Measurements from ENCODE around the gene IL11. TPM values are rescaled to one million over a fixed set of nuclear protein-coding genes. Genes with fewer than 3 reads are reported as not detected.
A peak's percentile ranks its signal among the peaks of the same experiment; 100 is the strongest.

Gene IL11
- total and polyA plus RNA-seq, 4 experiments from 2014 or later = 0.32 to 0.47 TPM; not detected in 2

GRCh38 chr19:55365245-55365644 is 5.0 kb downstream of the IL11 start:
- H3K27me3 ChIP-seq (ENCODE audit: insufficient read depth, low read length) = peaks cover 10% of the 10 kb centered on the region
- intact Hi-C loops (cut with micrococcal nuclease) = no loop called here
- ChIA-PET CTCF (ENCODE audit: partially characterized antibody) (no interaction called here), POLR2A (ENCODE audit: partially characterized antibody) (no interaction called here)
- H3K36me3 ChIP-seq (ENCODE audit: insufficient read depth, low read length) = no peaks in the 10 kb centered on the region
- no peaks in the 10 kb centered on the region for H3K36me3 Mint-ChIP-seq
- no peak overlapping the region for H3K4me3 ChIP-seq (ENCODE audit: low read length in 2 of 2)
- H3K27ac ChIP-seq (ENCODE audit: low read depth, low read length) = no peak overlapping the region
- peaks cover 7 to 16% of the 10 kb centered on the region in 2 donors for H3K27me3 Mint-ChIP-seq
- H3K27ac Mint-ChIP-seq = peak overlapping the region in 1 of 7 donors; percentile 29
- H3K4me1 ChIP-seq (ENCODE audit: insufficient read depth, low read length) = peaks cover 7% of the 10 kb centered on the region
- H3K9me3 Mint-ChIP-seq = no peaks in the 10 kb centered on the region
- DNase-seq = no peak
- no peaks in the 10 kb centered on the region for H3K9me3 ChIP-seq (ENCODE audit: control insufficient read depth in 1 of 2, low read length in 2 of 2)
- H3K4me1 Mint-ChIP-seq = peaks cover 2 to 5% (median 3%) of the 10 kb centered on the region in 4 donors
- no peak overlapping the region for H3K4me3 Mint-ChIP-seq

DNA sequence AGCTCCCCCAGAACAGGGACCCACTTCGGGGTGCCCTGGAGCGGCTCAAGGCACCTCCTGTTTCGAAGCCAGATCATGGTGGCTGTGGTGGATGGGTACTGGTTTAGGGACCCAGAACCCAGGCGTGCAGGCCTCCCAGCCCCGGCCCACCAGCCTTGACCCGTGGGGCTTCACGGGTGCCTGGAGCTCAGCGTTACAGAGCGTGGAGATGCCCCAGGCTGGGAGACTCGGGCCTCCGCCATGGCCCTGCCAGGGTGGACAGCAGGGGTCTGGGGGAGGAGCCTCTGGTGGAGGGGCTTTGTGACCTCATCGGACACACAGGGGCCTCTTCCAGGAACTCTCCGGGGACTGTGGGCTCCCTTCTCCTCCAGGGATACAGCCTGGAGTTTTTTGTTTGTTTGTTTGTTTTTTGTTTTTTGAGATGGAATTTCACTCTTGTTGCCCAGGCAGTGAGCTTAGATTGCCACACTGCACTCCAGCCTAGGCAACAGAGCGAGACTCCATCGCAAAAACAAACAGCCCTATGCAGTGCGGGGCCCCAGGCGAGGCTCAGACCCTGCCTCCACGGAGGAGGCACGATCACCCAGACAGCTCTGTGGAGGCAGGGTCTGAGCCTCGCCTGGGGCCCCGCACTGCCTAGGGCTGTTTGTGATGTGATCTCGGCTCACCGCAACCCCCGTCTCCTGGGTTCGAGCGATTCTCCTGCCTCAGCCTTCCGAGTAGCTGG is 7.1 kb downstream of the IL11 start, which contains the start of gene GARIN5B:
Gene GARIN5B, minus strand, starts transcription at position 271 of the 727 bp plus-strand sequence. Its CDS starts 194 bp downstream, at position 77.
- no peaks in the 10 kb centered on the region for H3K36me3 Mint-ChIP-seq
- Histone ChIP-seq H3K9me3 (ENCODE audit: control insufficient read depth in 1 of 2, low read length in 2 of 2) (no peaks in the 10 kb centered on the region), H3K36me3 (ENCODE audit: insufficient read depth, low read length) (no peaks in the 10 kb centered on the region), H3K4me1 (ENCODE audit: insufficient read depth, low read length) (no peaks in the 10 kb centered on the region), H3K27ac (ENCODE audit: low read depth, low read length) (no peak within 1 kb of the TSS), H3K27me3 (ENCODE audit: insufficient read depth, low read length) (no peaks in the 10 kb centered on the region), H3K4me3 (ENCODE audit: low read length in 2 of 2) (no peak within 1 kb of the TSS)
- ChIA-PET CTCF (ENCODE audit: partially characterized antibody) (interaction anchor here (0.6 kb wide), 1 partner anchor 152 kb away, joined by 3 read pairs; no protein-coding TSS in a partner anchor), POLR2A (ENCODE audit: partially characterized antibody) (no interaction called here)
- no peaks in the 10 kb centered on the region for H3K4me1 Mint-ChIP-seq
- H3K27me3 Mint-ChIP-seq = peaks cover 5 to 10% of the 10 kb centered on the region in 2 donors
- intact Hi-C loops (cut with micrococcal nuclease) = no loop called here
- H3K9me3 Mint-ChIP-seq = no peaks in the 10 kb centered on the region
- no peak within 1 kb of the TSS for H3K27ac Mint-ChIP-seq
- DNase-seq = no peak
- no peak within 1 kb of the TSS for H3K4me3 Mint-ChIP-seq

DNA sequence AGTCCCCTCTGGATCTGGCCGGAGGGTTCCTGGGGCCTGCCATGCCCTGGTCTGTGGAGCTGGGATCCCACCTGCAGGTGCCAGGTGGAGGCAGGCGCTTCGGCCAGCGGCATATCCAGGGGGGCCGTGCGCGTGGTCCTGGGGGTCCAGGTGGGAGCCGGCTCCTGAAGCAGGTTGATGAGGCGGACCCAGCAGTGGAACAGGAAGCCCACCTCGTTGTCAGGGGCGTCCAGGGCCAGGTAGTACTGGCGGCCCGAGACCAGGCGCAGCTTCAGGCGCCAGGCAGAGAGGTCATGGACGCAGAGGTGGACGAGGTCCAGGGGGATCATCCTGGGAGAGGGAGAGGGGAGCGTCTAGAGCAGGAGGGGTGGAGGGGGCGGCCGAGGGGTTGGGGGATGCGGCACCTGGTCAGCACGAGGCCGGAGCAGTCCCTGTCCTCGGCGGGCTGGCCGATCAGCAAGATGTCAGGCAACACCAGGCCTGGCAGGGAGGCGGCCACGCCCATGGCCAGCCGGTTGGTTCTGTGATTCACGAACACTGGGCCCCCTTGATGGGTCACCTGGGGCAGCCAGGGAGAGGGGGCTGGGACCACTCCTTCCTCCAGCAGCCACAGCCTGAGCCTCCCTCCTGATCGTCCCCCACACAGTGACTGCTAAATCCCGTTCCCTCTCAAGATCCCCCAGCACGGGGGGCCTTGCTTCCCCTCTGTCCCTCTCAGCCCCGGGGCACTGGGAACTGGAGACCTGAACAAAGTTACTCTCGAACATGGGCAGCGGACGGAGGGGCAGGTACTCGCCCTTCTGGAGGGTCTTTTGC is 7.9 kb downstream of the IL11 start:
- Histone ChIP-seq H3K27me3 (ENCODE audit: insufficient read depth, low read length) (peaks cover under 1% of the 10 kb centered on the region), H3K4me1 (ENCODE audit: insufficient read depth, low read length) (no peaks in the 10 kb centered on the region), H3K36me3 (ENCODE audit: insufficient read depth, low read length) (no peaks in the 10 kb centered on the region), H3K27ac (ENCODE audit: low read depth, low read length) (no peak overlapping the region), H3K9me3 (ENCODE audit: control insufficient read depth in 1 of 2, low read length in 2 of 2) (no peaks in the 10 kb centered on the region), H3K4me3 (ENCODE audit: low read length in 2 of 2) (no peak overlapping the region)
- intact Hi-C loops (cut with micrococcal nuclease) = no loop called here
- ChIA-PET POLR2A (ENCODE audit: partially characterized antibody) (no interaction called here), CTCF (ENCODE audit: partially characterized antibody) (no interaction called here)
- no peak for DNase-seq
- H3K9me3 Mint-ChIP-seq = no peaks in the 10 kb centered on the region
- H3K27me3 Mint-ChIP-seq = peaks cover 4 to 10% of the 10 kb centered on the region in 2 donors
- no peak overlapping the region for H3K4me3 Mint-ChIP-seq
- H3K27ac Mint-ChIP-seq = no peak overlapping the region
- no peaks in the 10 kb centered on the region for H3K4me1 Mint-ChIP-seq
- no peaks in the 10 kb centered on the region for H3K36me3 Mint-ChIP-seq

GRCh38 chr19:55360902-55361301 is 9.4 kb downstream of the IL11 start:
- H3K27me3 Mint-ChIP-seq = peaks cover 6 to 8% of the 10 kb centered on the region in 2 donors
- H3K4me1 Mint-ChIP-seq = no peaks in the 10 kb centered on the region
- no peaks in the 10 kb centered on the region for H3K36me3 ChIP-seq (ENCODE audit: insufficient read depth, low read length)
- H3K27ac Mint-ChIP-seq = no peak overlapping the region
- ChIA-PET CTCF (ENCODE audit: partially characterized antibody) (no interaction called here), POLR2A (ENCODE audit: partially characterized antibody) (no interaction called here)
- no peaks in the 10 kb centered on the region for H3K4me1 ChIP-seq (ENCODE audit: insufficient read depth, low read length)
- H3K27ac ChIP-seq (ENCODE audit: low read depth, low read length) = no peak overlapping the region
- no peaks in the 10 kb centered on the region for H3K36me3 Mint-ChIP-seq
- H3K9me3 Mint-ChIP-seq = no peaks in the 10 kb centered on the region
- intact Hi-C loops (cut with micrococcal nuclease) = no loop called here
- no peak overlapping the region for H3K4me3 ChIP-seq (ENCODE audit: low read length in 2 of 2)
- no peak for DNase-seq
- no peak overlapping the region for H3K4me3 Mint-ChIP-seq
- peaks cover 3% of the 10 kb centered on the region for H3K27me3 ChIP-seq (ENCODE audit: insufficient read depth, low read length)
- no peaks in the 10 kb centered on the region for H3K9me3 ChIP-seq (ENCODE audit: control insufficient read depth in 1 of 2, low read length in 2 of 2)

- Histone ChIP-seq H3K27ac (ENCODE audit: low read depth, low read length) (no peak overlapping the region), H3K36me3 (ENCODE audit: insufficient read depth, low read length) (no peaks in the 10 kb centered on the region), H3K27me3 (ENCODE audit: insufficient read depth, low read length) (peaks cover 3% of the 10 kb centered on the region), H3K4me3 (ENCODE audit: low read length in 2 of 2) (no peak overlapping the region), H3K9me3 (ENCODE audit: control insufficient read depth in 1 of 2, low read length in 2 of 2) (no peaks in the 10 kb centered on the region), H3K4me1 (ENCODE audit: insufficient read depth, low read length) (peaks cover 6% of the 10 kb centered on the region)
- ChIA-PET POLR2A (ENCODE audit: partially characterized antibody) (no interaction called here), CTCF (ENCODE audit: partially characterized antibody) (no interaction called here)
- DNase-seq = no peak
- peaks cover 6 to 13% of the 10 kb centered on the region in 2 donors for H3K27me3 Mint-ChIP-seq
- intact Hi-C loops (cut with micrococcal nuclease) = no loop called here
- H3K36me3 Mint-ChIP-seq = no peaks in the 10 kb centered on the region
- H3K27ac Mint-ChIP-seq = no peak overlapping the region
- H3K9me3 Mint-ChIP-seq = no peaks in the 10 kb centered on the region
- no peak overlapping the region for H3K4me3 Mint-ChIP-seq
- peaks cover 0 to 1% (median 0%) of the 10 kb centered on the region in 4 donors for H3K4me1 Mint-ChIP-seq
These were observed 11.0 kb downstream of the IL11 start for GRCh38 chr19:55358943-55359908.

DNA sequence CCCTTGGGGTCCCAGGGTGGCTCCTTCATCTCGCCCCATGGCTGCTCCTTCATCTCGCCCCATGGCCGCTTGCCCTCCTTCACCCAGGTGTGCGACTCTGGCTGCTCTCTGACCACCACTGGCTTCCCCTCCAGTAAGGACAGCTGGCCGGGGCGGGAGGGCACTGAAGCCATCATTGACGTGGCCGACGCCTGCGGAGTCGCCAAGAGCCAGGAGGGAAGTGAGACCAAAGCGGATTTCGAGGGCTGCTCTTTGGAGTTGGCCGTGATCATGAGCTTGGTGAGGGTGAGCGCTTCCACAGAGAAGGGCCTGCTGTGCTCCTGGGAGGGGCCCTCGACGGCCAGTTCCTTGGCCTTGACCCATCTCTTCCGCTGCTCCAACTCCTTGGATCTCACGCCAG is 11.8 kb downstream of the IL11 start:
- peaks cover under 1 to 9% (median 3%) of the 10 kb centered on the region in 4 donors for H3K4me1 Mint-ChIP-seq
- H3K9me3 ChIP-seq (ENCODE audit: control insufficient read depth in 1 of 2, low read length in 2 of 2) = no peaks in the 10 kb centered on the region
- H3K27me3 ChIP-seq (ENCODE audit: insufficient read depth, low read length) = peaks cover 6% of the 10 kb centered on the region
- ChIA-PET POLR2A (ENCODE audit: partially characterized antibody) (no interaction called here), CTCF (ENCODE audit: partially characterized antibody) (no interaction called here)
- intact Hi-C loops (cut with micrococcal nuclease) = no loop called here
- H3K4me3 ChIP-seq (ENCODE audit: low read length in 2 of 2) = no peak overlapping the region
- peaks cover 10% of the 10 kb centered on the region for H3K4me1 ChIP-seq (ENCODE audit: insufficient read depth, low read length)
- H3K36me3 Mint-ChIP-seq = no peaks in the 10 kb centered on the region
- H3K27me3 Mint-ChIP-seq = peaks cover 9 to 17% of the 10 kb centered on the region in 2 donors
- no peaks in the 10 kb centered on the region for H3K36me3 ChIP-seq (ENCODE audit: insufficient read depth, low read length)
- DNase-seq = no peak
- no peak overlapping the region for H3K27ac Mint-ChIP-seq
- H3K9me3 Mint-ChIP-seq = no peaks in the 10 kb centered on the region
- H3K27ac ChIP-seq (ENCODE audit: low read depth, low read length) = no peak overlapping the region
- H3K4me3 Mint-ChIP-seq = no peak overlapping the region
